Right renal cortex interstitium (tissue), 3 donors: ENCODE results near the gene TFAM. TPM values are rescaled to one million over a fixed set of nuclear protein-coding genes. Genes with fewer than 3 reads are reported as not detected.
"Not testable (repeated sequence)": the region's sequence is repeated elsewhere in the genome, so short reads cannot be mapped to it uniquely, and the experiment has no call there.

ENCODE experiments used
- DNase-seq, 3 donors: peaks; one replicate each; pipeline ENCODE4 v3.0.0-alpha.2; 2013; ENCODE audit warnings: low read depth in 3 of 3, low spot score in 2 of 3
- polyA plus RNA-seq, 3 donors: library from polyadenylated mRNA; unstranded; fragments of 120-200 nt; gene quantifications; one replicate each; pipeline ENCODE4 v1.2.1, GENCODE V29; 2013; ENCODE audit not compliant: insufficient read length in 3 of 3

Gene TFAM
- polyA plus RNA-seq, 3 donors = 74.4 to 78.3 (median 77.2) TPM

- DNase-seq = no peak
Measured at GRCh38 chr10:58372607-58373441, 12.4 kb upstream of the TFAM start.

- DNase-seq = no peak
Measured at GRCh38 chr10:58373442-58373827, 11.8 kb upstream of the TFAM start.

GRCh38 chr10:58382489-58382995 lies 2.7 kb upstream of the TFAM start:
- no peak for DNase-seq

- DNase-seq = no peak
Measured at GRCh38 chr10:58384095-58384494, 1.1 kb upstream of the TFAM start.

- DNase-seq = peak in 2 of 3 donors; percentile 14 to 40
Measured at GRCh38 chr10:58384544-58384998, 639 bp upstream of the TFAM start.

GRCh38 chr10:58385784-58386112 lies 538 bp downstream of the TFAM start:
- no peak for DNase-seq

GRCh38 chr10:58389024-58389423 lies 3.8 kb downstream of the TFAM start:
- no peak for DNase-seq

- no peak for DNase-seq
Measured at GRCh38 chr10:58393317-58393716, 8.1 kb downstream of the TFAM start.

- DNase-seq = no peak
Measured at GRCh38 chr10:58394471-58394870, 9.3 kb downstream of the TFAM start.

- no peak for DNase-seq
Measured at GRCh38 chr10:58396057-58396456, 10.8 kb downstream of the TFAM start.

GRCh38 chr10:58397830-58398229 lies 12.6 kb downstream of the TFAM start:
- no peak for DNase-seq

GRCh38 chr10:58399410-58399809 lies 14.2 kb downstream of the TFAM start:
- DNase-seq = no peak

GRCh38 chr10:58400609-58401008 lies 15.4 kb downstream of the TFAM start:
- DNase-seq = no peak

GRCh38 chr10:58404001-58404400 lies 18.8 kb downstream of the TFAM start:
- no peak for DNase-seq

- no peak for DNase-seq
Measured at GRCh38 chr10:58409956-58410610, 24.9 kb downstream of the TFAM start.

- no peak for DNase-seq
Measured at GRCh38 chr10:58412502-58412961, 27.3 kb downstream of the TFAM start.

- no peak for DNase-seq
Measured at GRCh38 chr10:58414270-58415041, 29.2 kb downstream of the TFAM start.

GRCh38 chr10:58415757-58416156 lies 30.5 kb downstream of the TFAM start:
- no peak for DNase-seq

- not testable (repeated sequence) for DNase-seq
Measured at GRCh38 chr10:58417902-58418301, 32.7 kb downstream of the TFAM start.

- no peak for DNase-seq
Measured at GRCh38 chr10:58424176-58424575, 39.0 kb downstream of the TFAM start.

GRCh38 chr10:58428436-58428835 lies 43.2 kb downstream of the TFAM start:
- not testable (repeated sequence) for DNase-seq
